HepG2 (cell line): ENCODE measurements around the gene SDC1. TPM values are rescaled to one million over a fixed set of nuclear protein-coding genes. Genes with fewer than 3 reads are reported as not detected.

Experiments used
- ATAC-seq: fragments of 200-7000 bp; cut with Tn5 transposase; 3 replicates; pipeline ENCODE4 v1.9.1; 2020; ENCODE audit warnings: mild to moderate bottlenecking, moderate library complexity
- BruUV-seq: library from RNA; stranded (reverse); fragments of 400-500 nt; replicated peaks from 2 replicates; lab custom pipeline; 2021; lab: Mats Ljungman, UMichigan
- CTCF ChIA-PET: fragments of 300-600 bp; formaldehyde crosslinking; extraction: SDS; loops from one replicate; lab custom pipeline; 2021; ENCODE audit warnings: low total read pairs, inconsistent platforms, low intra/inter-chr PET ratio; lab: Yijun Ruan, JAX
- POLR2A ChIA-PET: fragments of 350-600 bp; sonication (Branson Sonifier 250); formaldehyde crosslinking; loops from one replicate; lab custom pipeline; 2020; ENCODE audit warnings: antibody characterized with exemption, inconsistent platforms; lab: Yijun Ruan, JAX
- DNase-seq: peaks from one replicate; pipeline ENCODE4 v3.0.0-alpha.2; 2015; ENCODE audit warnings: low spot score
- FAIRE-seq: peaks from 3 replicates; lab custom pipeline; 2011; peaks lifted over from hg19 to GRCh38; lab: Jason Lieb, UNC
- H2AFZ ChIP-seq: one replicate; pipeline ENCODE4 v1.6.1; 2011; ENCODE audit warnings: low read length, inconsistent platforms
- H3K27ac ChIP-seq: fragments of 300-600 bp; 3 replicates; pipeline ENCODE4 v1.8.0; 2011; ENCODE audit warnings: mixed run types, mild to moderate bottlenecking, mixed read lengths, low read length, inconsistent platforms; ENCODE audit not compliant: insufficient read depth; ENCODE audit errors: extremely low read length
- H3K27me3 ChIP-seq, 2 experiments: fragments of 200-600 bp in 1 of 2; 2 replicates in 1 of 2; 3 replicates in 1 of 2; pipeline versions ENCODE4 v1.6.0 to v1.8.0; 2011; ENCODE audit warnings: low read length in 2 of 2, mild to moderate bottlenecking in 2 of 2, moderate library complexity in 2 of 2, inconsistent platforms in 1 of 2; ENCODE audit not compliant: insufficient read depth in 2 of 2, control insufficient read depth in 1 of 2
- H3K36me3 ChIP-seq, 2 experiments: fragments of 200-600 bp in 1 of 2; replicated peaks in 1 of 2; 2 replicates in 1 of 2; 3 replicates in 1 of 2; pipeline versions ENCODE4 v1.5.1 to v1.8.0; 2011; ENCODE audit warnings: low read length in 2 of 2, inconsistent platforms in 1 of 2; ENCODE audit not compliant: insufficient read depth in 2 of 2, control insufficient read depth in 1 of 2
- H3K4me1 ChIP-seq: 2 replicates; pipeline ENCODE4 v1.5.1; 2012; ENCODE audit warnings: low read length, inconsistent platforms; ENCODE audit not compliant: insufficient read depth
- H3K4me2 ChIP-seq: 2 replicates; pipeline ENCODE4 v1.6.0; 2011; ENCODE audit warnings: low read depth, low read length, inconsistent platforms
- H3K4me3 ChIP-seq, 3 experiments: fragments of 200-600 bp in 1 of 3; sonication (generic), shearing (Covaris generic) in 1 of 3; replicated peaks in 1 of 3; 2 replicates each; pipeline ENCODE4 v1.5.1; 2011 to 2016; ENCODE audit warnings: low read length in 3 of 3, inconsistent platforms in 2 of 3, low read depth in 2 of 3, mild to moderate bottlenecking in 2 of 3, control low read depth in 1 of 3, mixed read lengths in 1 of 3; ENCODE audit not compliant: insufficient read depth in 1 of 3
- H3K79me2 ChIP-seq: one replicate; pipeline ENCODE4 v1.6.1; 2011; ENCODE audit warnings: low read length, inconsistent platforms; ENCODE audit not compliant: insufficient read depth
- H3K9ac ChIP-seq: 2 replicates; pipeline ENCODE4 v1.6.0; 2011; ENCODE audit warnings: mild to moderate bottlenecking, low read depth, low read length, inconsistent platforms; ENCODE audit not compliant: insufficient read depth
- H3K9me3 ChIP-seq: 2 replicates; pipeline ENCODE4 v1.5.1; 2012; ENCODE audit warnings: mild to moderate bottlenecking, low read length
- H4K20me1 ChIP-seq: 2 replicates; pipeline ENCODE4 v1.6.0; 2011; ENCODE audit warnings: inconsistent platforms, mild to moderate bottlenecking, low read length, moderate library complexity; ENCODE audit not compliant: insufficient read depth
- BRD4 ChIP-seq: sonication (generic); formaldehyde crosslinking; IDR thresholded peaks from 2 replicates; pipeline ENCODE4 v1.4.0; 2020; ENCODE audit warnings: missing genetic modification reagents
- CHD2 ChIP-seq: IDR thresholded peaks from 2 replicates; pipeline ENCODE4 v1.6.1; 2011; ENCODE audit warnings: low read depth, low read length, improper control_type of control experiment
- EED ChIP-seq: sonication (generic); formaldehyde crosslinking; IDR thresholded peaks from 2 replicates; pipeline ENCODE4 v1.5.0; 2020; ENCODE audit warnings: mild to moderate bottlenecking, missing genetic modification reagents
- FOXO4 ChIP-seq: sonication (generic); formaldehyde crosslinking; conservative IDR thresholded peaks from 2 replicates; pipeline ENCODE4 v1.8.1; 2023; ENCODE audit warnings: missing genetic modification reagents
- GABPB1 ChIP-seq: IDR thresholded peaks from 2 replicates; pipeline ENCODE4 v1.6.1; 2016; ENCODE audit warnings: mild to moderate bottlenecking, missing genetic modification reagents, moderate library complexity, missing compliant biosample characterization
- KDM5B ChIP-seq: sonication (generic); formaldehyde crosslinking; IDR thresholded peaks from 2 replicates; pipeline ENCODE4 v1.4.0; 2020; ENCODE audit warnings: missing genetic modification reagents, mild to moderate bottlenecking, borderline replicate concordance
- SIX1 ChIP-seq: sonication (generic); formaldehyde crosslinking; IDR thresholded peaks from 2 replicates; pipeline ENCODE4 v1.4.0; 2020; ENCODE audit warnings: missing genetic modification reagents, borderline replicate concordance
- TCF7L2 ChIP-seq: IDR thresholded peaks from 2 replicates; pipeline ENCODE4 v1.6.1; 2011; ENCODE audit warnings: mild to moderate bottlenecking, low read depth, low read length, moderate library complexity
- TRAFD1 ChIP-seq: sonication (generic); formaldehyde crosslinking; IDR thresholded peaks from 2 replicates; pipeline ENCODE4 v1.5.1; 2020; ENCODE audit warnings: missing genetic modification reagents, mild to moderate bottlenecking, borderline replicate concordance
- ZBTB21 ChIP-seq: sonication (generic); formaldehyde crosslinking; IDR thresholded peaks from 2 replicates; pipeline ENCODE4 v1.4.0; 2020; ENCODE audit warnings: missing genetic modification reagents
- ZFYVE20 ChIP-seq: sonication (generic); formaldehyde crosslinking; IDR thresholded peaks from 2 replicates; pipeline ENCODE4 v1.8.0; 2023; ENCODE audit warnings: low read depth, mild to moderate bottlenecking, moderate library complexity, missing genetic modification reagents, borderline replicate concordance
- ZIK1 ChIP-seq: sonication (generic); formaldehyde crosslinking; IDR thresholded peaks from 2 replicates; pipeline ENCODE4 v1.5.0; 2020; ENCODE audit warnings: mild to moderate bottlenecking, low read depth, missing genetic modification reagents, borderline replicate concordance
- ZNF20 ChIP-seq: sonication (generic); formaldehyde crosslinking; IDR thresholded peaks from 2 replicates; pipeline ENCODE4 v1.4.0; 2020; ENCODE audit warnings: mild to moderate bottlenecking, moderate library complexity, missing genetic modification reagents
- ZNF430 ChIP-seq: sonication (generic); formaldehyde crosslinking; IDR thresholded peaks from 2 replicates; pipeline ENCODE4 v1.9.0; 2021; ENCODE audit warnings: mild to moderate bottlenecking, missing genetic modification reagents
- ZNF44 ChIP-seq: sonication (generic); formaldehyde crosslinking; IDR thresholded peaks from 2 replicates; pipeline ENCODE4 v1.5.1; 2020; ENCODE audit warnings: mild to moderate bottlenecking, missing genetic modification reagents
- ZNF460 ChIP-seq: sonication (generic); formaldehyde crosslinking; IDR thresholded peaks from 2 replicates; pipeline ENCODE4 v1.5.1; 2020; ENCODE audit warnings: missing genetic modification reagents, mild to moderate bottlenecking, borderline replicate concordance
- ZNF766 ChIP-seq: sonication (generic); formaldehyde crosslinking; IDR thresholded peaks from 2 replicates; pipeline ENCODE4 v1.5.0; 2020; ENCODE audit warnings: missing genetic modification reagents, borderline replicate concordance
- ZNF788 ChIP-seq: sonication (generic); formaldehyde crosslinking; IDR thresholded peaks from 2 replicates; pipeline ENCODE4 v1.5.0; 2020; ENCODE audit warnings: mild to moderate bottlenecking, missing genetic modification reagents, borderline replicate concordance
- ZSCAN22 ChIP-seq: sonication (generic); formaldehyde crosslinking; IDR thresholded peaks from 2 replicates; pipeline ENCODE4 v1.4.0; 2020; ENCODE audit warnings: mild to moderate bottlenecking, missing genetic modification reagents
- WGBS: methylation state at CpG from one replicate; pipeline ENCODE4 v1.1.6; 2017; ENCODE audit warnings: low lambda C conversion rate; 5-methylcytosine and 5-hydroxymethylcytosine counted together
- in situ Hi-C: cut with HindIII; loops from 2 replicates; pipeline ENCODE4 v1.10.0; 2017; ENCODE audit warnings: low pct_unique_long_range_greater_than_20kb; ENCODE audit not compliant: extremely low pct_ligation_motif_present
- intact Hi-C: fragments of 100-400 bp; cut with micrococcal nuclease; formaldehyde crosslinking; loops from one replicate; pipeline ENCODE4 v1.10.0; 2022; ENCODE audit not compliant: unreplicated experiment
- polyA plus RNA-seq, 8 experiments: library from polyadenylated mRNA; depleted of rRNA in 3 of 8; stranded (reverse) in 7 of 8; unstranded in 1 of 8; fragments of >200 nt; fragmentation: Illumina TruSeq in 4 of 8; extraction: Trizol in 4 of 8; gene quantifications; 2 replicates each; pipeline versions ENCODE4 v1.2.1 to v1.2.3, GENCODE V29; 2011 to 2016; ENCODE audit warnings: low read depth in 4 of 8, missing spikeins in 1 of 8, mixed read lengths in 1 of 8; ENCODE audit not compliant: insufficient read depth in 1 of 8
- total RNA-seq, 5 experiments: library from RNA; depleted of rRNA; stranded (reverse); fragments of >200 nt; fragmentation: Illumina TruSeq; extraction: Trizol; gene quantifications; 2 replicates each; pipeline ENCODE4 v1.2.3, GENCODE V29; 2016; ENCODE audit warnings: low read depth in 1 of 5
- TF ChIP-seq, protein P1 (sequence below): sonication (generic); formaldehyde crosslinking; IDR thresholded peaks from 2 replicates; pipeline ENCODE4 v1.9.0; 2021; ENCODE audit warnings: missing genetic modification reagents, borderline replicate concordance

SDC1 gene
- total and polyA plus RNA-seq, 2 of the 13 experiments (the other 11 are each of a cell fraction or from before 2014, with no cell fraction given), result 108 to 119 TPM

- peak; percentile 30; the same call in 1 of the 2 replicates for TF ChIP-seq ZNF788 (CRISPR knock-in tag)
- no peak for TF ChIP-seq SIX1 (CRISPR knock-in tag)
- TF ChIP-seq EED (CRISPR knock-in tag), result 0 out of 2 replicates have a peak, but pooled peaks have one; percentile 54
- TF ChIP-seq GABPB1 (CRISPR knock-in tag), result 0 out of 2 replicates have a peak, but pooled peaks have one; percentile 3
- TF ChIP-seq, protein P1, sequence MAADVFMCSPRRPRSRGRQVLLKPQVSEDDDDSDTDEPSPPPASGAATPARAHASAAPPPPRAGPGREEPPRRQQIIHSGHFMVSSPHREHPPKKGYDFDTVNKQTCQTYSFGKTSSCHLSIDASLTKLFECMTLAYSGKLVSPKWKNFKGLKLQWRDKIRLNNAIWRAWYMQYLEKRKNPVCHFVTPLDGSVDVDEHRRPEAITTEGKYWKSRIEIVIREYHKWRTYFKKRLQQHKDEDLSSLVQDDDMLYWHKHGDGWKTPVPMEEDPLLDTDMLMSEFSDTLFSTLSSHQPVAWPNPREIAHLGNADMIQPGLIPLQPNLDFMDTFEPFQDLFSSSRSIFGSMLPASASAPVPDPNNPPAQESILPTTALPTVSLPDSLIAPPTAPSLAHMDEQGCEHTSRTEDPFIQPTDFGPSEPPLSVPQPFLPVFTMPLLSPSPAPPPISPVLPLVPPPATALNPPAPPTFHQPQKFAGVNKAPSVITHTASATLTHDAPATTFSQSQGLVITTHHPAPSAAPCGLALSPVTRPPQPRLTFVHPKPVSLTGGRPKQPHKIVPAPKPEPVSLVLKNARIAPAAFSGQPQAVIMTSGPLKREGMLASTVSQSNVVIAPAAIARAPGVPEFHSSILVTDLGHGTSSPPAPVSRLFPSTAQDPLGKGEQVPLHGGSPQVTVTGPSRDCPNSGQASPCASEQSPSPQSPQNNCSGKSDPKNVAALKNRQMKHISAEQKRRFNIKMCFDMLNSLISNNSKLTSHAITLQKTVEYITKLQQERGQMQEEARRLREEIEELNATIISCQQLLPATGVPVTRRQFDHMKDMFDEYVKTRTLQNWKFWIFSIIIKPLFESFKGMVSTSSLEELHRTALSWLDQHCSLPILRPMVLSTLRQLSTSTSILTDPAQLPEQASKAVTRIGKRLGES (CRISPR knock-in tag), result no peak
- TF ChIP-seq FOXO4 (CRISPR knock-in tag), result no peak
- no peak for TF ChIP-seq ZNF766
- TF ChIP-seq CHD2, result no peak
- no peak for TF ChIP-seq KDM5B (CRISPR knock-in tag)
- no peak for TF ChIP-seq ZNF20 (CRISPR knock-in tag)
These were observed 6.2 kb upstream of the SDC1 start (continued) for GRCh38 chr2:20231159-20231558.

DNA sequence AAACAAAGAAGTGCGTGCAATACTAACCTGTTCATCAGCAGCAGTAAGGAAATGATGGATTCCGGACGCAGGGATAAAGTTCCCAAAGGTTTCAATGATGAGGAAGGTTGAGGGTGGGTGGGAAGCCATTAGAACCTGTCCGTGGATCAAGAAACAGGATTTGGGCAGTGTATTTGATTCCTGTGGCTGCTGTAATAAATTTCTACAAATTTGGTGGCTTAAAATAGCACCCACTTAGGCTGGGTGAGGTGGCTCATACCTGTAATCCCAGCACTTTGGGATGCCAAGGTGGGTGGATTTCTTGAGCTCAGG is 5.1 kb upstream of the SDC1 start:
- Histone ChIP-seq H3K9me3 (no peaks in the 10 kb centered on the region), H3K27me3 (no peaks in the 10 kb centered on the region; a peak in 2 of 5 replicates), H3K79me2 (no peaks in the 10 kb centered on the region), H3K36me3 (no peaks in the 10 kb centered on the region), H3K4me1 (peaks cover 31% of the 10 kb centered on the region), H2AFZ (no peak overlapping the region), H3K4me3 (no peak overlapping the region), H4K20me1 (no peaks in the 10 kb centered on the region), H3K27ac (no peak overlapping the region), H3K9ac (no peak overlapping the region), H3K4me2 (no peak overlapping the region)
- CTCF ChIA-PET, result no interaction called here
- intact Hi-C loops, result no loop called here
- 77% methylated on average over 4 of the region's 4 CpGs for WGBS
- POLR2A ChIA-PET, result no interaction called here
- no peak for DNase-seq
- ATAC-seq, result no peak
- no TSS peak for BruUV-seq
- in situ Hi-C loops, result no loop called here
- FAIRE-seq, result no peak
- no peak for TF ChIP-seq BRD4 (CRISPR knock-in tag)
- TF ChIP-seq ZSCAN22 (CRISPR knock-in tag), result no peak
- TF ChIP-seq ZIK1 (CRISPR knock-in tag), result no peak
- TF ChIP-seq ZBTB21 (CRISPR knock-in tag), result no peak
- TF ChIP-seq TCF7L2, result no peak
- TF ChIP-seq ZNF460 (CRISPR knock-in tag), result no peak
- TF ChIP-seq ZNF44 (CRISPR knock-in tag), result no peak
- no peak for TF ChIP-seq ZFYVE20 (CRISPR knock-in tag)
- no peak for TF ChIP-seq ZNF430
- no peak for TF ChIP-seq TRAFD1
